ENCODE data around the gene BNC2. TPM values are rescaled to one million over a fixed set of nuclear protein-coding genes. Genes with fewer than 3 reads are reported as not detected.

The BNC2 gene
- total and polyA plus RNA-seq, 2 of the 13 experiments (the other 11 are each of a cell fraction or from before 2014, with no cell fraction given): not detected

GRCh38 chr9:16610538-16610937 is 259.9 kb downstream of the BNC2 start:
- FAIRE-seq: no peak
- Histone ChIP-seq H3K4me3 (replicated peaks in 1 of 3; ENCODE audit: insufficient read depth in 1 of 3, low read depth in 2 of 3, low read length in 3 of 3) (no peak overlapping the region), H3K36me3 (replicated peaks in 1 of 2; ENCODE audit: control insufficient read depth in 1 of 2, insufficient read depth in 2 of 2, low read length in 2 of 2) (no peaks in the 10 kb centered on the region), H3K27me3 (ENCODE audit: control insufficient read depth in 1 of 2, insufficient read depth in 2 of 2, low read length in 2 of 2) (peaks cover 0 to 1% of the 10 kb centered on the region in 2 experiments; a peak in 1 of 5 replicates), H3K4me1 (ENCODE audit: insufficient read depth, low read length) (no peaks in the 10 kb centered on the region), H2AFZ (ENCODE audit: low read length) (no peak overlapping the region), H3K9ac (ENCODE audit: insufficient read depth, low read depth, low read length) (no peak overlapping the region), H3K9me3 (ENCODE audit: low read length) (no peaks in the 10 kb centered on the region), H3K79me2 (ENCODE audit: insufficient read depth, low read length) (no peaks in the 10 kb centered on the region), H3K27ac (ENCODE audit: extremely low read length, insufficient read depth, low read length) (no peak overlapping the region), H4K20me1 (ENCODE audit: insufficient read depth, low read length) (no peaks in the 10 kb centered on the region), H3K4me2 (ENCODE audit: low read depth, low read length) (no peak overlapping the region)
- in situ Hi-C loops (cut with HindIII; ENCODE audit: extremely low pct_ligation_motif_present, low pct_unique_long_range_greater_than_20kb) (no loop called here), intact Hi-C loops (cut with micrococcal nuclease; ENCODE audit: unreplicated experiment) (no loop called here)
- no TSS peak for BruUV-seq (replicated peaks)
- POLR2A ChIA-PET: no interaction called here
- CTCF ChIA-PET (ENCODE audit: low intra/inter-chr PET ratio, low total read pairs): no interaction called here
- no peak for DNase-seq (ENCODE audit: low spot score)
- ATAC-seq: no peak
- 2% methylated on average over 3 of the region's 3 CpGs for WGBS (ENCODE audit: low lambda C conversion rate)
- no peak for TF ChIP-seq PPARG (CRISPR knock-in tag; conservative IDR thresholded peaks at IDR 0.05)
- no peak for TF ChIP-seq HHEX (CRISPR knock-in tag; IDR thresholded peaks at IDR 0.05)
- no peak for TF ChIP-seq ZNF431 (CRISPR knock-in tag; IDR thresholded peaks at IDR 0.05; ENCODE audit: borderline replicate concordance, low read depth)
- TF ChIP-seq CREB1 (IDR thresholded peaks at IDR 0.05): peak; percentile 46
- TF ChIP-seq CREB1 (CRISPR knock-in tag; IDR thresholded peaks at IDR 0.05): no peak
- TF ChIP-seq ZSCAN30 (CRISPR knock-in tag; IDR thresholded peaks at IDR 0.05): no peak
- no peak for TF ChIP-seq XBP1 (CRISPR knock-in tag; IDR thresholded peaks at IDR 0.05)

DNA sequence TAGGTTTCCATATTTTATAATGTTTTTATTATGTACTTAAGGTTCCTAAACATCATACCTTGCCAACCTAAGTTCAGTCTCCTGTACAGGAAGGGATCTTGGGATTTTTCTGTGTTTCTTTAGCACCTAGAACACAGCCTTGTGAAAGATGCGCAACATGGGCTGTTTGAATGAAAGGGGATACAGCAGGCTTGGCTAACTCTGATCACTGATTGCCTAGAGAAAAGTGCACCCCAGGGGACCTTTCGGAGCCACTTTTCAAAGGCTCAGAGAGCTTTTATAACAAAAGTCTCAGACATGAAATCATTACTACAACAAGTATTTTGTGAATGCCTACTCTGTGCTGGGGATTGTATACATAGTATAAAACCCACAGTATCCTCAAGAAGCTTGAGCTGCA is 261.6 kb downstream of the BNC2 start:
- no peaks in the 10 kb centered on the region for H3K36me3 ChIP-seq (replicated peaks in 1 of 2; ENCODE audit: control insufficient read depth in 1 of 2, insufficient read depth in 2 of 2, low read length in 2 of 2)
- H3K79me2 ChIP-seq (ENCODE audit: insufficient read depth, low read length): no peaks in the 10 kb centered on the region
- in situ Hi-C loops (cut with HindIII; ENCODE audit: extremely low pct_ligation_motif_present, low pct_unique_long_range_greater_than_20kb): no loop called here
- H3K4me1 ChIP-seq (ENCODE audit: insufficient read depth, low read length): no peaks in the 10 kb centered on the region
- H3K4me2 ChIP-seq (ENCODE audit: low read depth, low read length): no peak overlapping the region
- intact Hi-C loops (cut with micrococcal nuclease; ENCODE audit: unreplicated experiment): no loop called here
- ATAC-seq (no peak), DNase-seq (ENCODE audit: low spot score) (no peak), FAIRE-seq (no peak)
- no TSS peak for BruUV-seq (replicated peaks)
- no peak overlapping the region for H2AFZ ChIP-seq (ENCODE audit: low read length)
- TF ChIP-seq ZNF138 (CRISPR knock-in tag; IDR thresholded peaks at IDR 0.05; ENCODE audit: low read depth) (no peak), ZNF24 (IDR thresholded peaks at IDR 0.05) (no peak), E2F1 (CRISPR knock-in tag; IDR thresholded peaks at IDR 0.05) (no peak), SALL2 (CRISPR knock-in tag; IDR thresholded peaks at IDR 0.05) (no peak), ZNF615 (CRISPR knock-in tag; IDR thresholded peaks at IDR 0.05; ENCODE audit: borderline replicate concordance) (no peak), NONO (IDR thresholded peaks at IDR 0.05) (no peak), NONO (CRISPR knock-in tag; conservative IDR thresholded peaks at IDR 0.05) (no peak), ZKSCAN5 (CRISPR knock-in tag; IDR thresholded peaks at IDR 0.05) (no peak), ZNF770 (CRISPR knock-in tag; IDR thresholded peaks at IDR 0.05) (no peak), ZNF569 (CRISPR knock-in tag; IDR thresholded peaks at IDR 0.05; ENCODE audit: borderline replicate concordance) (no peak), CBX1 (IDR thresholded peaks at IDR 0.05; ENCODE audit: low read depth) (no peak), ZFY (CRISPR knock-in tag; IDR thresholded peaks at IDR 0.05) (no peak)
- ChIA-PET POLR2A (no interaction called here), CTCF (ENCODE audit: low intra/inter-chr PET ratio, low total read pairs) (no interaction called here)
- no peaks in the 10 kb centered on the region for H3K9me3 ChIP-seq (ENCODE audit: low read length)
- no peak overlapping the region for H3K27ac ChIP-seq (ENCODE audit: extremely low read length, insufficient read depth, low read length)
- H3K27me3 ChIP-seq (ENCODE audit: control insufficient read depth in 1 of 2, insufficient read depth in 2 of 2, low read length in 2 of 2): peaks cover 0 to 1% of the 10 kb centered on the region in 2 experiments; a peak in 1 of 5 replicates
- 39% methylated on average over 2 of the region's 2 CpGs for WGBS (ENCODE audit: low lambda C conversion rate)
- no peak overlapping the region for H3K9ac ChIP-seq (ENCODE audit: insufficient read depth, low read depth, low read length)
- no peak overlapping the region for H3K4me3 ChIP-seq (replicated peaks in 1 of 3; ENCODE audit: insufficient read depth in 1 of 3, low read depth in 2 of 3, low read length in 3 of 3)
- no peaks in the 10 kb centered on the region for H4K20me1 ChIP-seq (ENCODE audit: insufficient read depth, low read length)
